K562 (cell line): Measurements from ENCODE around the gene HOXD4. TPM values are rescaled to one million over a fixed set of nuclear protein-coding genes. Genes with fewer than 3 reads are reported as not detected.

ENCODE experiments used
- ATAC-seq: fragments of 200-7000 bp; cut with Tn5 transposase; 3 replicates; pipeline ENCODE4 v1.9.1; 2020; ENCODE audit warnings: moderate library complexity
- BruUV-seq: library from RNA; stranded (reverse); fragments of 400-500 nt; replicated peaks from 2 replicates; lab custom pipeline; 2021; lab: Mats Ljungman, UMichigan
- CTCF ChIA-PET: fragments of 300-600 bp; formaldehyde crosslinking; extraction: SDS; loops from one replicate; lab custom pipeline; 2021; ENCODE audit warnings: low intra/inter-chr PET ratio; lab: Yijun Ruan, JAX
- POLR2A ChIA-PET: fragments of 300-600, 350-650 bp; sonication (Branson Sonifier 250); formaldehyde crosslinking; extraction: SDS; loops from one replicate; lab custom pipeline; 2021; ENCODE audit warnings: antibody characterized with exemption, inconsistent platforms; lab: Yijun Ruan, JAX
- DNase-seq, 4 experiments: peaks; one replicate each; pipeline versions ENCODE4 v3.0.0 to v3.0.0-alpha.2; 2011 to 2018; ENCODE audit warnings: low spot score in 3 of 4, mixed read lengths in 3 of 4; ENCODE audit errors: extremely low read depth in 1 of 4
- FAIRE-seq: peaks from 2 replicates; lab custom pipeline; 2011; peaks lifted over from hg19 to GRCh38; lab: Jason Lieb, UNC
- H2AFZ ChIP-seq: 2 replicates; pipeline ENCODE4 v1.6.0; 2011; ENCODE audit warnings: low read depth, low read length, control low read depth, inconsistent platforms
- H3K27ac ChIP-seq: fragments of 200-600 bp; 3 replicates; pipeline ENCODE4 v1.8.0; 2011; ENCODE audit warnings: low read depth, mild to moderate bottlenecking, control low read depth, inconsistent platforms, low read length, moderate library complexity, mixed read lengths; ENCODE audit errors: extremely low read depth
- H3K27me3 ChIP-seq, 2 experiments: fragments of 300-600 bp in 1 of 2; 2 replicates in 1 of 2; 3 replicates in 1 of 2; pipeline versions ENCODE4 v1.6.0 to v1.8.0; 2011; ENCODE audit warnings: inconsistent platforms in 2 of 2, low read length in 2 of 2, mild to moderate bottlenecking in 1 of 2, mixed read lengths in 1 of 2, moderate library complexity in 1 of 2; ENCODE audit not compliant: control insufficient read depth in 2 of 2, insufficient read depth in 2 of 2
- H3K36me3 ChIP-seq: fragments of 300-600 bp; 3 replicates; pipeline ENCODE4 v1.8.0; 2011; ENCODE audit warnings: mild to moderate bottlenecking, low read length, inconsistent platforms; ENCODE audit not compliant: control insufficient read depth, insufficient read depth
- H3K4me1 ChIP-seq, 2 experiments: fragments of 200-600 bp in 1 of 2; replicated peaks in 1 of 2; 2 replicates in 1 of 2; 3 replicates in 1 of 2; pipeline versions ENCODE4 v1.5.1 to v1.8.0; 2011; ENCODE audit warnings: inconsistent platforms in 2 of 2, low read length in 2 of 2, mild to moderate bottlenecking in 1 of 2, mixed read lengths in 1 of 2, moderate library complexity in 1 of 2; ENCODE audit not compliant: control insufficient read depth in 2 of 2, insufficient read depth in 2 of 2
- H3K4me2 ChIP-seq: 2 replicates; pipeline ENCODE4 v1.6.1; 2011; ENCODE audit warnings: low read length, control low read depth, inconsistent platforms, mixed read lengths; ENCODE audit not compliant: insufficient read depth
- H3K4me3 ChIP-seq: fragments of 200-600 bp; sonication (generic), shearing (Covaris generic); 2 replicates; pipeline ENCODE4 v1.5.1; 2016; ENCODE audit warnings: control low read depth, inconsistent platforms
- H3K79me2 ChIP-seq: fragments of 200-600 bp; 3 replicates; pipeline ENCODE4 v1.8.0; 2011; ENCODE audit warnings: low read length, inconsistent platforms; ENCODE audit not compliant: control insufficient read depth, insufficient read depth
- H3K9ac ChIP-seq, 2 experiments: 2 replicates each; pipeline versions ENCODE4 v1.6.0 to v1.6.1; 2011; ENCODE audit warnings: low read depth in 2 of 2, low read length in 2 of 2, control low read depth in 1 of 2, inconsistent platforms in 1 of 2, mild to moderate bottlenecking in 1 of 2, mixed read lengths in 1 of 2; ENCODE audit not compliant: insufficient read depth in 1 of 2
- H3K9me1 ChIP-seq: one replicate; pipeline ENCODE4 v1.6.0; 2011; ENCODE audit warnings: inconsistent platforms, mild to moderate bottlenecking, low read length, moderate library complexity; ENCODE audit not compliant: control insufficient read depth, insufficient read depth
- H3K9me3 ChIP-seq: replicated peaks from 2 replicates; pipeline ENCODE4 v1.5.1; 2011; ENCODE audit warnings: low read depth, low read length, inconsistent platforms; ENCODE audit not compliant: control insufficient read depth, insufficient read depth
- H4K20me1 ChIP-seq: replicated peaks from 2 replicates; pipeline ENCODE4 v1.6.1; 2011; ENCODE audit warnings: low read length, inconsistent platforms, mixed read lengths; ENCODE audit not compliant: control insufficient read depth, insufficient read depth
- EGR1 ChIP-seq: fragments of 450-650 bp; conservative IDR thresholded peaks from 2 replicates; pipeline ENCODE4 v1.6.1; 2017; ENCODE audit warnings: mild to moderate bottlenecking
- HDAC8 ChIP-seq: fragments of 450-650 bp; IDR thresholded peaks from 2 replicates; pipeline ENCODE4 v1.6.1; 2016; ENCODE audit warnings: mild to moderate bottlenecking, missing genetic modification characterization, moderate library complexity, missing compliant biosample characterization
- ILK ChIP-seq: fragments of 450-650 bp; IDR thresholded peaks from 2 replicates; pipeline ENCODE4 v1.6.1; 2016; ENCODE audit warnings: missing genetic modification characterization, low read depth, mild to moderate bottlenecking, missing compliant biosample characterization, moderate library complexity, borderline replicate concordance
- ZNF316 ChIP-seq: fragments of 450-650 bp; IDR thresholded peaks from 2 replicates; pipeline ENCODE4 v1.6.1; 2016
- WGBS: fragments of 100-300 bp; shearing (Covaris generic); methylation state at CpG from one replicate; pipeline ENCODE4 v1.1.6; 2016; ENCODE audit warnings: low coverage, mixed read lengths; ENCODE audit not compliant: insufficient coverage; ENCODE audit errors: missing lambda C conversion rate; 5-methylcytosine and 5-hydroxymethylcytosine counted together
- in situ Hi-C: fragments of 300-500 bp; cut with MboI; formaldehyde crosslinking; loops from 4 replicates; pipeline ENCODE4 v1.15.0; 2018; ENCODE audit warnings: inconsistent platforms, mixed read lengths
- intact Hi-C: fragments of 100-400 bp; cut with micrococcal nuclease; formaldehyde crosslinking; loops from 2 replicates; pipeline ENCODE4 v1.14.2; 2022
- polyA plus RNA-seq, 8 experiments: library from polyadenylated mRNA; depleted of rRNA in 4 of 8; stranded (reverse) in 5 of 8; unstranded in 3 of 8; fragments of >200 nt; fragmentation: Nextera tagmentation in 2 of 8; fragmentation: Illumina TruSeq in 1 of 8; extraction: Ambion mirVana in 2 of 8; extraction: Trizol in 1 of 8; gene quantifications; 2 replicates each; pipeline versions ENCODE4 v1.2.1 to v1.2.3, GENCODE V29; 2011 to 2014; ENCODE audit warnings: inconsistent platforms in 1 of 8, missing spikeins in 1 of 8
- total RNA-seq, 7 experiments: library from RNA; depleted of rRNA in 6 of 7; stranded (reverse); fragments of >200 nt in 6 of 7; fragmentation: Illumina TruSeq in 2 of 7; extraction: Trizol in 2 of 7; gene quantifications; 2 replicates each; pipeline versions ENCODE4 v1.2.1 to v1.2.3, GENCODE V29; 2011 to 2021; ENCODE audit warnings: low replicate concordance in 1 of 7
- TF ChIP-seq, protein P1 (sequence below): fragments of 450-650 bp; IDR thresholded peaks from 2 replicates; pipeline ENCODE4 v1.6.1; 2018; ENCODE audit warnings: mild to moderate bottlenecking, low read depth; ENCODE audit not compliant: partially characterized antibody

The HOXD4 gene
- total and polyA plus RNA-seq, 9 of the 15 experiments (the other 6 are each of a cell fraction or from before 2014, with no cell fraction given) = not detected

DNA sequence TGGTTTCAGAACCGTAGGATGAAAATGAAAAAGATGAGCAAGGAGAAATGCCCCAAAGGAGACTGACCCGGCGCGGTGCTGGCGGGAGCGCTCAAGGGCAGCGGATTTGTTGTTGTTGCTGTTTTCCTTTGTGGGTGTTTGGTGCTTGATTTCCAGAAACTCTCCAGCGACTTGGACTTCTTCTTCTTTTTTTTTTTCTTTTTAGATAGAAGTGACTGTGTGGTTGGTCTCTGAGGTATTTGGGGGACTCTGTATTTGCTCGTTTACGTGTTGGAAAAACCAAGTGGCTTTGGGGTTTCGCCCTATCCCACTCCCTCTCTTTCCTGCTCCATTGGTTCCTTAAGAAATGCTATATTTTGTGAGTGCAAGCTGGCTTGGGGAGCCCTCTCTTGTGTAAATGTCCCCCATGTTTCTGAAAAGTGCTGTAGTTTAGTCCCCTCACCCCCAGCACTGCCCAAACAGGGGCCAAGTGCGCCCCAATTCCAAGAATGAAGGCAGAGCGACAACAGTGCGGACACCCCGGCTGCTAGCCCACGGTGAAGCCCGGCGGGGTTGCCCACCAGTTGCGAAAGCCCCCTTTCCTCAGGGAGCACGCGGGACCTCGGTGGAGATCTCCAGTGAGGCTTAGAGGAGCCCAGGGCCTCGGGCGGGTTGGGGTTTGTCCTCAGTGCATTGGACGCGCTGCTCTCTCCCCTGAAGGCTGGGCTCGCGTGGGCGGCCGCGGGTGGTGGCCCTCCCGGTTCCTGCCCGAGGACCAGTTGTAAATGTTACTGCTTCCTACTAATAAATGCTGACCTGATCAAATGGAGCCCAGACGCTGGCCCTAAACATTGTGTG is 27.0 kb upstream of the HOXD4 start:
- H3K4me1 ChIP-seq = peaks cover 0 to 26% of the 10 kb centered on the region in 2 experiments; a peak in 2 of 5 replicates
- H3K9ac ChIP-seq = no peak overlapping the region
- H3K9me1 ChIP-seq = no peaks in the 10 kb centered on the region
- whole genome bisulfite sequencing = 1% methylated on average over 34 of the region's 34 CpGs
- H4K20me1 ChIP-seq = 0 out of 2 replicates have a peak, but pooled peaks cover 6% of the 10 kb centered on the region
- in situ Hi-C loops = no loop called here
- POLR2A ChIA-PET = interaction anchor here (0.6 kb wide), 1 partner anchor 1471 kb away, joined by 3 read pairs; no protein-coding TSS in a partner anchor
- no peak for ATAC-seq
- FAIRE-seq = no peak
- peaks cover 76 to 78% of the 10 kb centered on the region in 2 experiments for H3K27me3 ChIP-seq
- CTCF ChIA-PET = interaction anchor here (1.1 kb wide), 1 partner anchor 1023 kb away, joined by 3 read pairs; no protein-coding TSS in a partner anchor
- H3K4me2 ChIP-seq = no peak overlapping the region
- H3K9me3 ChIP-seq = no peaks in the 10 kb centered on the region
- no peak overlapping the region for H2AFZ ChIP-seq
- no peak overlapping the region for H3K4me3 ChIP-seq
- no peaks in the 10 kb centered on the region for H3K79me2 ChIP-seq
- intact Hi-C loops = no loop called here
- TF ChIP-seq ZNF316 (0 out of 2 replicates have a peak, but pooled peaks have one; percentile 16), HDAC8 (tag) (no peak), ILK (tag) (no peak), EGR1 (0 out of 2 replicates have a peak, but pooled peaks have one; percentile 23)
- TF ChIP-seq, protein P1, sequence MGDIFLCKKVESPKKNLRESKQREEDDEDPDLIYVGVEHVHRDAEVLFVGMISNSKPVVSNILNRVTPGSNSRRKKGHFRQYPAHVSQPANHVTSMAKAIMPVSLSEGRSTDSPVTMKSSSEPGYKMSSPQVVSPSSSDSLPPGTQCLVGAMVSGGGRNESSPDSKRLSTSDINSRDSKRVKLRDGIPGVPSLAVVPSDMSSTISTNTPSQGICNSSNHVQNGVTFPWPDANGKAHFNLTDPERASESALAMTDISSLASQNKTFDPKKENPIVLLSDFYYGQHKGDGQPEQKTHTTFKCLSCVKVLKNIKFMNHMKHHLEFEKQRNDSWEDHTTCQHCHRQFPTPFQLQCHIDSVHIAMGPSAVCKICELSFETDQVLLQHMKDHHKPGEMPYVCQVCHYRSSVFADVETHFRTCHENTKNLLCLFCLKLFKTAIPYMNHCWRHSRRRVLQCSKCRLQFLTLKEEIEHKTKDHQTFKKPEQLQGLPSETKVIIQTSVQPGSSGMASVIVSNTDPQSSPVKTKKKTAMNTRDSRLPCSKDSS = no peak
- H3K36me3 ChIP-seq = no peaks in the 10 kb centered on the region
- no TSS peak for BruUV-seq
- DNase-seq = no peak
- no peak overlapping the region for H3K27ac ChIP-seq
